ENCODE measurements around the gene ANO2. TPM values are rescaled to one million over a fixed set of nuclear protein-coding genes. Genes with fewer than 3 reads are reported as not detected.

The ANO2 gene
- total RNA-seq, 4 donors from 2014 or later, result 0.59 to 51.7 (median 15.1) TPM

DNA sequence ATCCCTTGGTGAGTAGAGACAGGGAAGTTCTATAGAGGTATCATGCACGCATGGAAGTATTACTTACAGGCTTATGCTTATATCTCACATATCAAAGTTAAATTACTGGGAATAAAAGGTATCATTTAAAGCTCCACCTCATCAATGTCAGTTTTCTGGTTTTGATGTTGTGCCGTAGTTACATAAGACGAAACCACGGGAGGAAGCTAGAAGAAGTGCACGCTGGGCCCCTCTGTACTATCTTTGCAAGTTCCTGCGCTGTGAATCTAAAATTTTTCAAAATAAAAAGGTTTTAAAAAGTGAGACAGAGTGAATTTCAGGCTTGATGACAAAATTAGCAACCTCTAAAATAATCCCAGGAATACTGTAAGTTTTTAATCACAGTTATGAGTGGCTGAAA, 198.1 kb downstream of the ANO2 start:
- no peaks in the 10 kb centered on the region for H3K9me3 ChIP-seq
- H3K27ac ChIP-seq, result no peak overlapping the region
- no peak for DNase-seq
- no peaks in the 10 kb centered on the region for H3K27me3 ChIP-seq
- H3K36me3 ChIP-seq, result no peaks in the 10 kb centered on the region
- intact Hi-C loops (cut with DNase I; ENCODE audit: low total_unique reads), result no loop called here
- no peak overlapping the region for H3K4me3 ChIP-seq
- no peaks in the 10 kb centered on the region for H3K4me1 ChIP-seq
- no peak for TF ChIP-seq POLR2A (IDR thresholded peaks at IDR 0.05)
- TF ChIP-seq, protein P1, sequence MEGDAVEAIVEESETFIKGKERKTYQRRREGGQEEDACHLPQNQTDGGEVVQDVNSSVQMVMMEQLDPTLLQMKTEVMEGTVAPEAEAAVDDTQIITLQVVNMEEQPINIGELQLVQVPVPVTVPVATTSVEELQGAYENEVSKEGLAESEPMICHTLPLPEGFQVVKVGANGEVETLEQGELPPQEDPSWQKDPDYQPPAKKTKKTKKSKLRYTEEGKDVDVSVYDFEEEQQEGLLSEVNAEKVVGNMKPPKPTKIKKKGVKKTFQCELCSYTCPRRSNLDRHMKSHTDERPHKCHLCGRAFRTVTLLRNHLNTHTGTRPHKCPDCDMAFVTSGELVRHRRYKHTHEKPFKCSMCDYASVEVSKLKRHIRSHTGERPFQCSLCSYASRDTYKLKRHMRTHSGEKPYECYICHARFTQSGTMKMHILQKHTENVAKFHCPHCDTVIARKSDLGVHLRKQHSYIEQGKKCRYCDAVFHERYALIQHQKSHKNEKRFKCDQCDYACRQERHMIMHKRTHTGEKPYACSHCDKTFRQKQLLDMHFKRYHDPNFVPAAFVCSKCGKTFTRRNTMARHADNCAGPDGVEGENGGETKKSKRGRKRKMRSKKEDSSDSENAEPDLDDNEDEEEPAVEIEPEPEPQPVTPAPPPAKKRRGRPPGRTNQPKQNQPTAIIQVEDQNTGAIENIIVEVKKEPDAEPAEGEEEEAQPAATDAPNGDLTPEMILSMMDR (IDR thresholded peaks at IDR 0.05), result no peak

DNA sequence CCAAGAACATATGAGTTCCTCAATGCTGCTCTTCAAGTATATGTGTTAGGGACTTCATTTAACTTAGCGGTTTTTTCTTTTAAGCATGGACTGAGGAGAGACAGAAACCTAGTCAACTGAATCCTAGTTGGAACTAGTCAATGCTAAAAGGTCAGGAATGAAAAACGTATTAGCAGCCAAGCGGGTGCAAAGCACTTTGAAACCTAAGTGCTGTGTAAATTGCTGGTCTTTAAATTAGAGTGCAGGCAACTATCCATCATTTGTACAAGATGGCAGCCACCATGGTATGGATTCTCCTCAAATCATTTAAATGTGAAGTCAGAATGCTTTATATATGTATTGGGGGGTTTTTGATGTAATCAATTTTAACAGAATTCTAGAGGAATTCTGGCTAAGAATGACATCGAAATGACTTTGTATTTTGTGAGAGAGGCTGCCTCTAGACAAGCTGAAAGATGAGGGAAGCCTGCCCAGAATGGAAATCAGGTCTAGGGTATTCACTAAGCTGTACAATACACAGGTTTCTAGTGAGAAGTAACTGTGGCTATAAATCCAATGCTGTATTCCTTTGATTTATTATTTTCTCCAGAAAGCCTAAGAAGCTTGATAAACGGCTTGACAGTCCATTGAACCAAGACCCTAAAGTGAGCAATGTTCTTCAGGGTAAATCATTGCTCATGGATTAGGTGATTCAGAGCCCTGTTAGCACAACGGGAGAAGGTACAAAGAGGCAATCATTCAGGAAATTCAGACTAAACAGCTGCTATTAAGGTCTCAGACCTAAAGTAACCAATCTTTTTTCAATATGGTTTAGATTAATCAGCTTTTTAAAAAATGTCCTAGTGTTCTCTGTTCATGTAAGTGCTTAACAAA, 198.8 kb downstream of the ANO2 start:
- DNase-seq, result no peak
- H3K27ac ChIP-seq, result no peak overlapping the region
- H3K27me3 ChIP-seq, result no peaks in the 10 kb centered on the region
- H3K36me3 ChIP-seq, result no peaks in the 10 kb centered on the region
- H3K4me3 ChIP-seq, result no peak overlapping the region
- no peak for TF ChIP-seq POLR2A (IDR thresholded peaks at IDR 0.05)
- TF ChIP-seq, protein P1 (IDR thresholded peaks at IDR 0.05), result no peak
- intact Hi-C loops (cut with DNase I; ENCODE audit: low total_unique reads), result no loop called here
- no peaks in the 10 kb centered on the region for H3K4me1 ChIP-seq
- H3K9me3 ChIP-seq, result no peaks in the 10 kb centered on the region

DNA sequence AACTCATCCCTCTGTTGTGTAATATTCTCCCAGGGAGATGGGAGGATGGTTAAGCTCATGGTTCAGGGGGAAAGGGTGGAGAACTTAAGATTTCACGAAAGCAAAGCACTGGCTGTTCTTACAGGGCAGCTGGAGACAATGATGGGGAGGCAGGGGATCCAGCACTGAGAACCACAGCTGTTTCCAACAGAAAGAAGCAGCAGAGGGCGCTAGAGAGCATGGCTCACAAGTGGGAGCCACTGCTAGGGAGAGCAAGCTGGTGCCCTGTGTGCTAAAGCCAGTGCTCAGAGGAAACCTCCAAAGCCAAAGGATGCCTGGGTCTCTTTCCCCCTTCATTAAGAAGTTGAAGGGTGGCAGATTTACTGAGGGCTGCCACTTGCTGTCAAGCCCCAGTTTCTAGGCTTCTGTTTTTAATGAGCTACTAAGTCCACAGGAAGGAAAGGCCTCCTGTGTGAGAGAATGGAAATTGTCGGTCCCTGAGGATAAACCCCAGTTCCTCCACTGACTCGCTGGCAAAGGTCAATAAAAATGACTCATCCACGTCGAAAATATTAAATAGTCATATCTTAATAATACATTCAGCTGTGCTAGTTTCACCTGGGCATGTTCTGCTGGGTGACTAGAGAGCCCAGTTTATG, 199.7 kb downstream of the ANO2 start:
- DNase-seq, result no peak
- TF ChIP-seq, protein P1 (IDR thresholded peaks at IDR 0.05), result peak in 3 of 4 experiments; percentile 10 to 27 (median 10)
- no peak for TF ChIP-seq POLR2A (IDR thresholded peaks at IDR 0.05)
- no peaks in the 10 kb centered on the region for H3K27me3 ChIP-seq
- no peak overlapping the region for H3K27ac ChIP-seq
- intact Hi-C loops (cut with DNase I; ENCODE audit: low total_unique reads), result no loop called here
- H3K4me1 ChIP-seq, result no peaks in the 10 kb centered on the region
- H3K9me3 ChIP-seq, result no peaks in the 10 kb centered on the region
- no peak overlapping the region for H3K4me3 ChIP-seq
- H3K36me3 ChIP-seq, result no peaks in the 10 kb centered on the region

DNA sequence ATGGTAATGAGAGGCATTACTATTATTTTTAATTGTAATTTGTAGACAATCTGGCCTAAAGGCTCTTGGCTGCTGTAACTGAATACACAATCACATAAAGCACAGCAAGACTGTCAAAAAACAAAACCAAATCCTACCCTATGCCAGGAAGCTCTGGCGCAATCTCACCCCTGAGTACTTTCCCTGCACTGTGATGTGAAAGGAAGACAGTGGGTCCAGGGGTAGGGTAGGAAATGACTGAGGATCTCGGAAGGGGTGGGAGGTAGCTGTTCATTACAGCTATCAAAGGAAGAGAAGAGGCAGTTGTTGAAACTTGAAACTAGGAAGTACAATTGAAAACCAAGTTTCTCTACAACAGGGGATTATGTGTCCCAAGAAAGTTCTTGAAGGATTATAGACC, 202.8 kb downstream of the ANO2 start:
- Histone ChIP-seq H3K27ac (no peak overlapping the region), H3K9me3 (no peaks in the 10 kb centered on the region), H3K27me3 (no peaks in the 10 kb centered on the region), H3K4me3 (no peak overlapping the region), H3K4me1 (no peaks in the 10 kb centered on the region), H3K36me3 (no peaks in the 10 kb centered on the region)
- TF ChIP-seq, protein P1 (IDR thresholded peaks at IDR 0.05), result no peak
- no peak for TF ChIP-seq POLR2A (IDR thresholded peaks at IDR 0.05)
- intact Hi-C loops (cut with DNase I; ENCODE audit: low total_unique reads), result no loop called here
- no peak for DNase-seq

DNA sequence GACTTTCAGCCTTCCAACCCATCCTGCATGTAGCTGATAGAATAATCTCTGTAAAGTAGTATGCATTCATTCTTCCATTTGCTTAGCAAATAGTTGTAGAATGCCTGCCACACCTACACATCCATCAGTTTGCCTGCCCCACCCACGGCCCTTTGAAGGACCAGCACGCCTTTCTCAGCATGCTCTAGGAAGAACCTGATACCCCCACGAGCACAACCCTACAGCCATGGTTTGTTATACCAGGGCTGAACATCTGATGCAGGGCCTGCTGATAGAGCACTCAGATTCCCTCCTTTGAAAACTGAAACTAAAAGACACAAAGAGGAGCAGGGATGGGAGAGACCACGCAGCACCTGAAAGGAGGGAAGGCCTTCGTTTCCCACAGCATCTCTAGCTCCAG, 205.1 kb downstream of the ANO2 start:
- no peaks in the 10 kb centered on the region for H3K27me3 ChIP-seq
- H3K27ac ChIP-seq, result no peak overlapping the region
- no peak overlapping the region for H3K4me3 ChIP-seq
- no peaks in the 10 kb centered on the region for H3K9me3 ChIP-seq
- H3K36me3 ChIP-seq, result no peaks in the 10 kb centered on the region
- DNase-seq, result no peak
- intact Hi-C loops (cut with DNase I; ENCODE audit: low total_unique reads), result no loop called here
- no peaks in the 10 kb centered on the region for H3K4me1 ChIP-seq
- TF ChIP-seq POLR2A (IDR thresholded peaks at IDR 0.05), result no peak
- TF ChIP-seq, protein P1 (IDR thresholded peaks at IDR 0.05), result no peak

Measured in uterus (tissue), 4 donors.